WTC11 (cell line): Measurements from ENCODE around the gene PRR13.
"Not testable (repeated sequence)": the region's sequence is repeated elsewhere in the genome, so short reads cannot be mapped to it uniquely, and the experiment has no call there.

ENCODE experiments used
- ARID4B ChIP-seq: sonication (generic); formaldehyde crosslinking; IDR thresholded peaks from 2 replicates; pipeline ENCODE4 v1.8.0; 2023; ENCODE audit warnings: missing genetic modification reagents, mild to moderate bottlenecking, borderline replicate concordance
- FOXK1 ChIP-seq: sonication (generic); formaldehyde crosslinking; IDR thresholded peaks from 2 replicates; pipeline ENCODE4 v1.8.0; 2022; ENCODE audit warnings: mild to moderate bottlenecking, moderate library complexity, missing genetic modification reagents
- FOXP1 ChIP-seq: sonication (generic); formaldehyde crosslinking; IDR thresholded peaks from 2 replicates; pipeline ENCODE4 v1.8.0; 2022; ENCODE audit warnings: missing genetic modification reagents, mild to moderate bottlenecking, moderate library complexity, borderline replicate concordance
- TCF7 ChIP-seq: sonication (generic); formaldehyde crosslinking; IDR thresholded peaks from 2 replicates; pipeline ENCODE4 v1.8.0; 2022; ENCODE audit warnings: mild to moderate bottlenecking, low read depth, missing genetic modification reagents, moderate library complexity
- ZSCAN18 ChIP-seq: fragments of 250-450 bp; sonication (Bioruptor Pico); IDR thresholded peaks from 2 replicates; pipeline ENCODE4 v2.1.2; 2022; ENCODE audit warnings: mild to moderate bottlenecking, moderate library complexity
- TF ChIP-seq, protein P1 (sequence below): fragments of 200-600 bp; IDR thresholded peaks from 2 replicates; pipeline ENCODE4 v1.8.0; 2022; ENCODE audit warnings: antibody characterized with exemption
- TF ChIP-seq, protein P2 (sequence below): fragments of 250-450 bp; sonication (Bioruptor Pico); IDR thresholded peaks from 2 replicates; pipeline ENCODE4 v1.9.0; 2021; ENCODE audit warnings: mild to moderate bottlenecking
- TF ChIP-seq, protein P3 (sequence below): sonication (generic); formaldehyde crosslinking; conservative IDR thresholded peaks from 2 replicates; pipeline ENCODE4 v1.8.1; 2023; ENCODE audit warnings: mild to moderate bottlenecking, low read depth, missing genetic modification reagents, moderate library complexity
- TF ChIP-seq, protein P4 (sequence below): sonication (generic); formaldehyde crosslinking; IDR thresholded peaks from 2 replicates; pipeline ENCODE4 v1.8.0; 2022; ENCODE audit warnings: mild to moderate bottlenecking, missing genetic modification reagents

DNA sequence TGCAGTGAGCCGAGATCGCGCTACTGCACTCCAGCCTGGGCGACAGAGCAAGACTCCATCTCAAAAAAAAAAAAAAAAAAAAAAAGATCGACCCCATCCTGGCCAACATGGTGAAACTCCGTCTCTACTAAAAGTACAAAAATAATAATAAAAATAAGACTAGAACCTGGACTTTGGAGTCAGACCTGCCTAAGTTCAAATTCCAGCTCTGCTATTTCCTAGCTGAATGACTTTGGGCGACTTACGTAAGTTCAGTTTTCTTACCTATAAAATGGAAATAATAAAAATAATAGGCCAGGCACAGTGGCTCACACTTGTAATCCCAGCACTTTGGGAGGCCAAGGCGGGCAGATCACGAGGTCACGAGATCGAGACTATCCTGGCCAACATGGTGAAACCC is 19.3 kb upstream of the PRR13 start:
- TF ChIP-seq, protein P1, sequence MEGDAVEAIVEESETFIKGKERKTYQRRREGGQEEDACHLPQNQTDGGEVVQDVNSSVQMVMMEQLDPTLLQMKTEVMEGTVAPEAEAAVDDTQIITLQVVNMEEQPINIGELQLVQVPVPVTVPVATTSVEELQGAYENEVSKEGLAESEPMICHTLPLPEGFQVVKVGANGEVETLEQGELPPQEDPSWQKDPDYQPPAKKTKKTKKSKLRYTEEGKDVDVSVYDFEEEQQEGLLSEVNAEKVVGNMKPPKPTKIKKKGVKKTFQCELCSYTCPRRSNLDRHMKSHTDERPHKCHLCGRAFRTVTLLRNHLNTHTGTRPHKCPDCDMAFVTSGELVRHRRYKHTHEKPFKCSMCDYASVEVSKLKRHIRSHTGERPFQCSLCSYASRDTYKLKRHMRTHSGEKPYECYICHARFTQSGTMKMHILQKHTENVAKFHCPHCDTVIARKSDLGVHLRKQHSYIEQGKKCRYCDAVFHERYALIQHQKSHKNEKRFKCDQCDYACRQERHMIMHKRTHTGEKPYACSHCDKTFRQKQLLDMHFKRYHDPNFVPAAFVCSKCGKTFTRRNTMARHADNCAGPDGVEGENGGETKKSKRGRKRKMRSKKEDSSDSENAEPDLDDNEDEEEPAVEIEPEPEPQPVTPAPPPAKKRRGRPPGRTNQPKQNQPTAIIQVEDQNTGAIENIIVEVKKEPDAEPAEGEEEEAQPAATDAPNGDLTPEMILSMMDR, result not testable (repeated sequence)
- TF ChIP-seq, protein P2, sequence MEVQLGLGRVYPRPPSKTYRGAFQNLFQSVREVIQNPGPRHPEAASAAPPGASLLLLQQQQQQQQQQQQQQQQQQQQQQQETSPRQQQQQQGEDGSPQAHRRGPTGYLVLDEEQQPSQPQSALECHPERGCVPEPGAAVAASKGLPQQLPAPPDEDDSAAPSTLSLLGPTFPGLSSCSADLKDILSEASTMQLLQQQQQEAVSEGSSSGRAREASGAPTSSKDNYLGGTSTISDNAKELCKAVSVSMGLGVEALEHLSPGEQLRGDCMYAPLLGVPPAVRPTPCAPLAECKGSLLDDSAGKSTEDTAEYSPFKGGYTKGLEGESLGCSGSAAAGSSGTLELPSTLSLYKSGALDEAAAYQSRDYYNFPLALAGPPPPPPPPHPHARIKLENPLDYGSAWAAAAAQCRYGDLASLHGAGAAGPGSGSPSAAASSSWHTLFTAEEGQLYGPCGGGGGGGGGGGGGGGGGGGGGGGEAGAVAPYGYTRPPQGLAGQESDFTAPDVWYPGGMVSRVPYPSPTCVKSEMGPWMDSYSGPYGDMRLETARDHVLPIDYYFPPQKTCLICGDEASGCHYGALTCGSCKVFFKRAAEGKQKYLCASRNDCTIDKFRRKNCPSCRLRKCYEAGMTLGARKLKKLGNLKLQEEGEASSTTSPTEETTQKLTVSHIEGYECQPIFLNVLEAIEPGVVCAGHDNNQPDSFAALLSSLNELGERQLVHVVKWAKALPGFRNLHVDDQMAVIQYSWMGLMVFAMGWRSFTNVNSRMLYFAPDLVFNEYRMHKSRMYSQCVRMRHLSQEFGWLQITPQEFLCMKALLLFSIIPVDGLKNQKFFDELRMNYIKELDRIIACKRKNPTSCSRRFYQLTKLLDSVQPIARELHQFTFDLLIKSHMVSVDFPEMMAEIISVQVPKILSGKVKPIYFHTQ (CRISPR knock-in tag), result not testable (repeated sequence)
- TF ChIP-seq, protein P3, sequence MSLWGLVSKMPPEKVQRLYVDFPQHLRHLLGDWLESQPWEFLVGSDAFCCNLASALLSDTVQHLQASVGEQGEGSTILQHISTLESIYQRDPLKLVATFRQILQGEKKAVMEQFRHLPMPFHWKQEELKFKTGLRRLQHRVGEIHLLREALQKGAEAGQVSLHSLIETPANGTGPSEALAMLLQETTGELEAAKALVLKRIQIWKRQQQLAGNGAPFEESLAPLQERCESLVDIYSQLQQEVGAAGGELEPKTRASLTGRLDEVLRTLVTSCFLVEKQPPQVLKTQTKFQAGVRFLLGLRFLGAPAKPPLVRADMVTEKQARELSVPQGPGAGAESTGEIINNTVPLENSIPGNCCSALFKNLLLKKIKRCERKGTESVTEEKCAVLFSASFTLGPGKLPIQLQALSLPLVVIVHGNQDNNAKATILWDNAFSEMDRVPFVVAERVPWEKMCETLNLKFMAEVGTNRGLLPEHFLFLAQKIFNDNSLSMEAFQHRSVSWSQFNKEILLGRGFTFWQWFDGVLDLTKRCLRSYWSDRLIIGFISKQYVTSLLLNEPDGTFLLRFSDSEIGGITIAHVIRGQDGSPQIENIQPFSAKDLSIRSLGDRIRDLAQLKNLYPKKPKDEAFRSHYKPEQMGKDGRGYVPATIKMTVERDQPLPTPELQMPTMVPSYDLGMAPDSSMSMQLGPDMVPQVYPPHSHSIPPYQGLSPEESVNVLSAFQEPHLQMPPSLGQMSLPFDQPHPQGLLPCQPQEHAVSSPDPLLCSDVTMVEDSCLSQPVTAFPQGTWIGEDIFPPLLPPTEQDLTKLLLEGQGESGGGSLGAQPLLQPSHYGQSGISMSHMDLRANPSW (CRISPR knock-in tag), result not testable (repeated sequence)
- not testable (repeated sequence) for TF ChIP-seq TCF7 (CRISPR knock-in tag); FOXP1 (CRISPR knock-in tag); ARID4B (CRISPR knock-in tag); FOXK1 (CRISPR knock-in tag); ZSCAN18
- TF ChIP-seq, protein P4, sequence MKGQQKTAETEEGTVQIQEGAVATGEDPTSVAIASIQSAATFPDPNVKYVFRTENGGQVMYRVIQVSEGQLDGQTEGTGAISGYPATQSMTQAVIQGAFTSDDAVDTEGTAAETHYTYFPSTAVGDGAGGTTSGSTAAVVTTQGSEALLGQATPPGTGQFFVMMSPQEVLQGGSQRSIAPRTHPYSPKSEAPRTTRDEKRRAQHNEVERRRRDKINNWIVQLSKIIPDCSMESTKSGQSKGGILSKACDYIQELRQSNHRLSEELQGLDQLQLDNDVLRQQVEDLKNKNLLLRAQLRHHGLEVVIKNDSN (CRISPR knock-in tag), result not testable (repeated sequence)
